GM10266 (cell line): ENCODE results near the gene EIPR1.

ENCODE experiments used
- DNase-seq: peaks from one replicate; pipeline ENCODE4 v3.0.0; 2012; ENCODE audit errors: extremely low spot score
- CTCF ChIP-seq: IDR thresholded peaks from 2 replicates; pipeline ENCODE4 v1.5.1; 2012; ENCODE audit warnings: mild to moderate bottlenecking, low read depth; ENCODE audit not compliant: control insufficient read depth, insufficient read depth; ENCODE audit errors: missing control alignments

EIPR1 gene

GRCh38 chr2:3303583-3304406 lies 73.8 kb downstream of the EIPR1 start:
- DNase-seq, result peak; percentile 84
- peak; percentile 93 for TF ChIP-seq CTCF

GRCh38 chr2:3302751-3303582 lies 74.7 kb downstream of the EIPR1 start:
- no peak for TF ChIP-seq CTCF
- no peak for DNase-seq

- no peak for TF ChIP-seq CTCF
- DNase-seq, result no peak
These were observed 75.2 kb downstream of the EIPR1 start for GRCh38 chr2:3302421-3302750.

GRCh38 chr2:3301001-3301400 lies 76.6 kb downstream of the EIPR1 start:
- no peak for DNase-seq
- TF ChIP-seq CTCF, result no peak

GRCh38 chr2:3300224-3300995 lies 77.2 kb downstream of the EIPR1 start:
- TF ChIP-seq CTCF, result no peak
- no peak for DNase-seq

- no peak for DNase-seq
- TF ChIP-seq CTCF, result no peak
These were observed 77.9 kb downstream of the EIPR1 start for GRCh38 chr2:3299703-3300102.

- no peak for TF ChIP-seq CTCF
- DNase-seq, result no peak
These were observed 78.5 kb downstream of the EIPR1 start for GRCh38 chr2:3299130-3299529.
